ENCODE measurements around the gene TSSC4.

The TSSC4 gene

GRCh38 chr11:2451916-2452315 lies 51.4 kb downstream of the TSSC4 start:
- DNase-seq = no peak

DNA sequence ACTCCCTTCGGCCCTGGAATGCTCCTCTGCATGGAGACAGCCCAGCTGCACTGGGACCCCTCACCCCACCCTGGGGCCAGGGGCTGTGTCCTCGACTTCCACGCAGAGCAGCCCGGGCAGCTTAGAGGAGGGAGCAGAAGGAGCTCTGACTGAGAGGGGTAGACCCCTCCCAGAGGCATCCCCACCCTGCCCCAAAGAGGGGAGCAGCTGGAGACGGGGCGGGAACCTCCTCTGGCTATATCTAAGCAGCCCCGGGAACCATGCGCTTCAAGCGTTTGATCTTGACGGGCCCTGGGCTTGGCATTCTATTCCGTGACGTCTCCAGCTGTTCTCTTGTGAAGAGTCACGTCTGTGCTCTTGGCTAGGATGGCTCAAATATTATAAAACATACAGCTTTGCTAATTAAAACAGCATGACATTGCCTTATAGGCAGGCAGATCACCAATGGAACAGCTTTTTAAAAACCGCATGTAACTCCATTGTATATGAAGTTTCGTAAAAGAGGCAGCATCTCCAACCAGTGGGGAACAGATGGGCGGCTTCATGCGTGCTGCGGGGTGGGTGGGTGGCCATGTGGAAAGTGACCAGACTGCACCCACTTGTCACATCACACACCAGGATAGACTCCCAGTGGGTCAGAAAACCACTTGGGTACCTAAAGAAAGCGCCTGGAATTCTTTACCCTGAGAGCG lies 51.9 kb downstream of the TSSC4 start:
- no peak for DNase-seq

DNA sequence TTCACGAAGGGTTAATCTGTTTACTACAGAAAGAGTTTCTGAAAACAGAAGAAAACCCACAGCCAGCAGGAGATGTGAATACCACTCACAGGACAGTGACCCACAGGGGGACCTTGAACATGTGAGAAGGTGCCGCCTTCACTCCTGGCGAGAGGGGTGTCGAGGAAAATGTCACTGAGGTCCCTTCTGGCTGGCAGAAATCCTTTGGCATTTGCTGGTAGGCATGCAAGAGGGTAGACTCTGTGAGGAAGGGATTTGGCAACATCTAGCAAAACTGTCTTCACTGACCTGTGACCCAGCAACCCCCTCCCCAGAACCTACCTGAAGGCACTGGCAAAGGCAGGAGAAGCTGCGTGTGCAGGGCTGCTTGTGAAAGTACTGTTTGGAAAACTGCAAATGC lies 52.9 kb downstream of the TSSC4 start:
- DNase-seq = no peak

Data from CD4-positive, alpha-beta T cell treated with Interleukin-12 subunit alpha and Interleukin-12 subunit beta, for 1 hour (primary cell).